ENCODE data around the gene ARID1B.

Gene ARID1B

DNA sequence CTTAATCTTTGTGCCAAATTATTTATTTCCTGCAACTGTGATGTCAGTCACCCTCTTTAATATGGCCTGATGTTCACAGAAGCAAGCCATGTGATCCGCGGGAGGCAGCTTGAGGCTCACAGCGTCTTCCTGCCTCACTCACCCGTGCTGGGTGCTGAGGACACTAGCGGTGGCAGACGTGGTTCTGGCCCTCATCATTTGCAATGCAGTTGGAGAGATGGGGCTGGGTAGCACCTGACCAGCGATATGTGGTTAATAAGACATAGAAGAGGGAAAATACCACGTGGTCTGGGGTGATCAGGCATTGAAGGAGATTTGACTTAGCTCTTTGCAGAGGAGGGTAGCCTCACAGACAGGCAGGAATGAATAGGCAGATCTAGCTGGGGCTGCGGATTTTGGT, 281.4 kb downstream of the ARID1B start:
- no peak for DNase-seq (ENCODE audit: low read depth)

DNA sequence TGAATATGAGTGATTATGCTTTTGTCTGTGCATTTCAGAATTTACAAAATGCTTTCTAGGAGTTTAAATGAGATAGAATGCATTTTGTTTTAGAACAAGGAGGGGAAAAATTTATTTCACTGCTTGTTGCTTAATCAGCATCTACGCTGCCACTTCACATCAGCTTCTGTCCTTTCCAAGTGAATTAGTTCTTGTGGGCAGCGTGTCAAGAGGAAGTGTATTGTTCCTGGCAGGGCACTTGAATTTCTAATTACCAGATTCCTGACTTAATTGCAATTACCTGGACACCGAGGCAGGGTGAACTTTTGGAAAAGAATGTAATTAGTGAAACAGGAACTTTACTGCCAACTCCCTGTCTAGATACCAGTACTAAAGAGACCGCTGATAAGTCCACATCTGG, 282.6 kb downstream of the ARID1B start:
- DNase-seq (ENCODE audit: low read depth): no peak

DNA sequence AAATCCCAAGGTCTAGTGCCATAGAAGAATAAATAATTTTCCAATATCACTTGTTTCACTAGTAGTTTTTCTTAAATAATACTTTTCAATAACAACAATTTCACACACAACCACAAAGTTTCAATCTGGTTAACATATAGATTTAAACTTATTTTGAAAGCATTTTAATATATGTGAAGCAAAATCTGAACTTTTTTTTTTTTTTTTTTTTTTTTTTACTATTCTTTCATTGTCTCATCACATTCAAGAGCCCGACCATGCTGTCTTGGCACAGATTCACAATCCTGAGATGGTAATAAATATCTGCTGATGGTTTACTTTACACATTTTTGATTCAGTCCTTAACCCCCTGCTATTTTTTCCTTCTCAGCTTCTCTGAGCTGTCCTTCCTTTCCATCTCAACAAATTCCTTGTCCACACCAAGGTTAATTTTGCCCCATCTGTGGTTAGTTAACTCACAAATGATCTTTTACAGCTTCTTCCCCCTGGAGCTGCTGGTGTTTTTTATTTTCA, 283.3 kb downstream of the ARID1B start:
- DNase-seq (ENCODE audit: low read depth): no peak

DNA sequence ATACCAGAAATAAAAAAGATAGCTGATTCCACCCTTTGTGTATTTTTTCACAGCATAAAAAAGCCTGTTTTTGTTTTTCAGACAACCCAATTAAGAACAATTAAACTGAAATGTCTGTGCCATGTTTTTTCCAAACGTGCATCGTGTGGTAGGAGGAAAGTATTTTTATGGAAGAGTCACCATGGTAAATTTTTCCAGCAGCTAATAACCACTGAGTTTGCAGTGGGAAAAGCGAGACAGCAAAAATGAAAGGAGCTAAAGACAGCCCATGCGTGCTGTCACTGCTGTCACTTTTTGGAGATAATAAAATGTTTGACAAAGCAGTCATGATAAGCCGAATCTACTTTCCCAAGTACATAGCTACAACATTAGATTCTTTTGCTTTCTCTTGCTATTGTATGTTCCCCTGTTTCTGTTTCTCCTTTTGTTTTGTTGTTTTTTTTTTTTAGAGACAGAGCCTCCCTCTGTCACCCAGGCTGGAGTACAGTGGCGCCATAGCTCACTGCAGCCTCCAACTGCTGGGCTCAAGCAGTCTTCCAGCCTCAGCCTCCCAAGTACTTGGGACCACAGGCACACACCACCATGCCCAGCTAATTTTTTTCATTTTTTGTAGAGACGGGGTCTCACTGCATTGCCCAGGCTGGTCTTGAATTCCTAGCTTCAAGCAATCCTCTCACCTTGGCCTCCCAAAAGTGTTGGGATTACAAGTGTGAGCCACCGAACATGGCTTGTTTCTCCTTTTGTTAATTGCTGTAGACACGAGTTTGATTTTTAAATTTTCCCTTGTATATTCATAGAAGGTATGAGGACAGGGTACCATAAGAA, 284.8 kb downstream of the ARID1B start:
- no peak for DNase-seq (ENCODE audit: low read depth)

DNA sequence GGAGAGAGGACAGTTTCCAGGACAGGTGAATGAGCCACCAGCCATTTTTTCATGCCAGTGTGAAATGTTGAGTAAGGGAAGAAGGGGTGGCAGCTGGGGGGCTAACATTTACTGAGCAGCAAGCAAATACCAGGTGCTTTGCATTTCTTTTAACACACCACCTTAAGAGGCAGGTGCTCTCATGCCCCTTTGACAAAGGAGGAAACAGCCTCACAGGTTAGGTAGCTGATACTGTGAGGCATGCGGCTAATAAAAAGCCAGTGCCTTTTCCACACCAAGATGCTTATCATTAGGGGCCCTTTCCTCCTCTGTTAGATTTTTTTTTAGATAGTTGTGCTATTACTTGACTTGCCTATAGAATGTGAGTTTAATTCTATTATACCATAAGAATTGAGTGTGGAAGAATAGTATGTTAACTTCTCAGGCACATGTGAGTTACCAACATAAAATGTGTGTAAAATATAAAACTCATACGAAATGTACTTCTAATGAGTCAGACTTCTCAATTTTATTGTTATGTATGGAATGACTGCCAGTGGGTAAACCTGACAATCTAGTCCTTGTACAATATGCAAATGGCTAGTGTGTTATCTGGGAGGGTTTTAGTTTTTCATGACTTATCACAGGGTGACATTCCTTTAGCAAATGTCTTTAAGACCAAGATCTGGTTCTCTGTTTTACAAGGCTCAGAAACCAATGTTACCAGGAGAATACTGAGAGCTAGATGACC, 286.2 kb downstream of the ARID1B start:
- no peak for DNase-seq (ENCODE audit: low read depth)

DNA sequence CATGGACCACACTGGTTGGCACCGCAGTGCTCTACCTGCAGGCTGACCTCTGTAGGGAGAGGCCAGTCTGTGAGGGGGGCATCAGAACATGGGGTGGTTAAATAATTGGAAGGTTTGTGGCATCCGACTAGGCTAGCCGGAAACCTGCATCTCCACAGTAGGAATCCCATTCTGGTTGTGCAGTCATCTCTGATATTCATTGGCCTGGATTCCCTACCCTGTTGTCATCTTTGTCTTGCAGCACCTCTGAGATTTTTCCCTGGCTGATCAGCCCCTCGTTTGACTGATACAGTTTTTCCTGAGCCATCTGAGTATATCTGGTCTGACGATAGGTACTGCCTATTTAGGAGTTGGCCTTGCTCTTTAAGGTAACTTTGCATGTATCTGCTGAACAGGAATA, 286.7 kb downstream of the ARID1B start:
- DNase-seq (ENCODE audit: low read depth): no peak

DNA sequence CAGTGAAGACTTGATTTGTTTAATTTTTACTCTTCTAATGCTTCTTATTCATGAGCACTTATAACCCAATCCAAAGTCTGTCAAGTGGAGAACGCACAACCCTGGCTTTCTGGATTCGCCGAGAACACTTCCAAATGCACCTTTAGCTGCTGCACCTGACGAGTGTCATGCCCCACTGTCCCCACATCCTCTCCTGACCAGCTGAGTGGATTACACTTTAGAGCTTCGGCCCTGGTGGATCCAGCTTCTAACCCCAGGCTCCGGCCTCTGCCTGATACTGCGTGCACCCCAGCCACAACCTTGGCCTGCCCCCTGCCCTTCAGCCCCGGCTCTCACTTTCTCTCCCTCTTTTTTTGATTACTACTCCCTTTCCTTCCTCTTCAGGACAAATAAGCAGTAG, 287.3 kb downstream of the ARID1B start:
- DNase-seq (ENCODE audit: low read depth): no peak

DNA sequence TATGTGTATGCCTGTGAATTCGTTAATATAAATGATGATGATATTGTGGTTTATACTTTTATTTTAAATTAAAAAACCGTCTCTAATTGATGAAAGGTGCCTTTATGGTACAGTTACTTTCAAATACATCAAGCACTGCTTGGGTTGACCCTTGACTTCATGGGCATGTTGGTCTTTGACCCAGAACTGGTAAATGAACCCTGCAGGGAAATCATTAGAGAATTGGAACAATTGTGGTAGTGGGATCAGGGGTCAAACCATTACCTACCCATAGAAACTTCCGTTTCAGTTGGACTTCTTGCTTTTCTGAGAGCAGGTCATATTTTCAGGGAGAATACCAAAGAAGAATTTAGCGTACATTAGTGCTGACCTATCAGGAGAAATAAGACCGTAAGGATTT, 288.2 kb downstream of the ARID1B start:
- DNase-seq (ENCODE audit: low read depth): no peak

DNA sequence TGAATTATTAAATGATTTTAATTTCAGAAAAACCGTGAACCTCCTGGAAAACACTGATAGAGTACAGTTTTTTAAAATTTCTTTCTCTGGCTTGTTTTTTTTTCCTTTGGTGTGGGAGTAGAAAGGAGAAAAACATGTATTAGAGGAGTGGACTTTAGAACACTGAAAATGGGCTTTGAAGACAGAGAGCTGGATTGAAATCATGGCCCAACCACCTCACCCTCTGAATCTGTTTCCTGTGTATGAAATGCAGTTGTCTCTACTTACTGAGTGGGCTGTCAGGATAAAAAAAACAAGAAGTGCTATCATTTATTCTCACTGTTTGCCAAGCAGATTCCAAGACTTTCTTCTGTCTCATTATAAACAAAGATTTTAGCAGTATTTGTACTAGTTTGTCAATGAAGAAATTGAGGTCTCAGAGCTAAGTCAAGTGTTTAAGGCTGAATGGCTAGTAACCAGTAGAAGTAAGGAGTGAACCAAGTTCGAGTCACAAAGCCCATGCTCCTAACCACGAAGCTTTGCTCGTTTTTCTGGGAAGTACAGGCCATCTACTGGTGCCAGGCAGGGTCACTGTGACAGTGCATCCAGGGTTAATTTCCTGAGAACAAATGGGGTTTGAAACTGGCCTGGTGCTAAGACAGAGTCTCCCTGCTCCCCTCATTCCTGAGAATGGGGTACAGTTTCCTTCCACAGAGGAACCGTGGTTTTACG, 289.8 kb downstream of the ARID1B start:
- DNase-seq (ENCODE audit: low read depth): no peak

DNA sequence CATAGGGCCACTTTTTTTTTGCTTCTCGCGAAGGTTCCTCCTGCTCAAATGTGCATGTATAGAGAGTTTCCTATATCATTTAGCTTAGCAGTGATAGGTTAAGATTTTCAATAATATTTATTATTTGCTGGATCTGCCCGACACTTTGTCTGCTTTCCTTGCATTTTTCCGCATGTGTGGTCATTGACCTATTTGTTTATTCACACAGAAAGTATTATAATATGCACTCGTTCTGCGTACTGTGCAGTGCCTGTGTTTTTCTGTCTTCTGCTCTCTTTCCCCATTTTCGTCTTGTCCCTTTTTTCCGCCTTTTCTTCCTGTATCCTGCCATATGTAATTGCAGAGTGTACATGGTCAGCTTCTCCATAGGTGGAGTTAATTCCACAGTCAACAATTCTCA, 290.3 kb downstream of the ARID1B start:
- DNase-seq (ENCODE audit: low read depth): no peak

DNA sequence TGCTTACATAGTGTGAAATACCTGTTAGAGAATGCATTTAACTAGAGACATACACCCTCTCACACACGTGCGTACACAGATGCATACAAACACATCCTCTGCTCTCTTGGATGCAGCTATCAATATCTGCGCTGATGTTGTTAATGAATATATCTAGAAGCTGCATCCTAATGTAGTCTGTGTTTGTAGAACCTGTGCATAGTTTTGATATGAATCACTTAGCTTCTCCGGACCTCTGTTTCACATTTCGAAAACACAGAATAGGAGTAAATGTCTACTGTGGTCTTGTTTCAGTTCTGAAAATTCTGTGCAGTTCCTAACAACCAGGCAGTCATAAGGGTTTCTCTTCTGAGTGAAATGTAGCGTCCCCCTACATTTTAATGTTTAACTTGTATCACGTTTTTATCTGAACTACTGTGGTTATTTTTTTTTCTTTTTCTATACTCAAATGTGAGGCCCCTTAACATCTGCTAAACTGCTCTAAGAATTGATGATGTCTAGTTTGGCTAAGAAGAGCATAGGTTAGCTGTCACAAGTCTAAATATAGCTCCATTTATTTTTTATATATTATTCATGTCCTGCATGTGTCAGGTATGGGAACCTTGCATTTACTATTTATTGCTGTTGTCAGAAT, 291.6 kb downstream of the ARID1B start:
- DNase-seq (ENCODE audit: low read depth): no peak

DNA sequence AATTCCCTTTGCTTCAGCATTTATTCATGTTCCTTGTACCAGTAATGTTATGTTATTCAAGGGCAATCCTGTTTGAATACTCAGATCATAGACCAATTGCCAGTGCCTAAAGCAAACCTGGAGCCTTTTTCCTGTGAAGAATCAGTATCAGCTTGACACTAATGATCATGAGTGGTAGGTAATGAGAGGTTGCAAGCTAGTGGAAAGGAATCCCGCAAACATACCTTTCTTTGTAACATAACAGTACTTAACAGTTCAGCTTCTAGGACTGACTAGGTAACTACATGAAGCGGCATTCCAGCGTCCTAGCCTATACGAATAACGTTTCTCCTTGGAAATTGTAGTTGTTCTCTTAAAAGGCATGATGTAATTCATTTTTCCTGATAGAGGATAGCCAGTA, 292.4 kb downstream of the ARID1B start:
- no peak for DNase-seq (ENCODE audit: low read depth)

DNA sequence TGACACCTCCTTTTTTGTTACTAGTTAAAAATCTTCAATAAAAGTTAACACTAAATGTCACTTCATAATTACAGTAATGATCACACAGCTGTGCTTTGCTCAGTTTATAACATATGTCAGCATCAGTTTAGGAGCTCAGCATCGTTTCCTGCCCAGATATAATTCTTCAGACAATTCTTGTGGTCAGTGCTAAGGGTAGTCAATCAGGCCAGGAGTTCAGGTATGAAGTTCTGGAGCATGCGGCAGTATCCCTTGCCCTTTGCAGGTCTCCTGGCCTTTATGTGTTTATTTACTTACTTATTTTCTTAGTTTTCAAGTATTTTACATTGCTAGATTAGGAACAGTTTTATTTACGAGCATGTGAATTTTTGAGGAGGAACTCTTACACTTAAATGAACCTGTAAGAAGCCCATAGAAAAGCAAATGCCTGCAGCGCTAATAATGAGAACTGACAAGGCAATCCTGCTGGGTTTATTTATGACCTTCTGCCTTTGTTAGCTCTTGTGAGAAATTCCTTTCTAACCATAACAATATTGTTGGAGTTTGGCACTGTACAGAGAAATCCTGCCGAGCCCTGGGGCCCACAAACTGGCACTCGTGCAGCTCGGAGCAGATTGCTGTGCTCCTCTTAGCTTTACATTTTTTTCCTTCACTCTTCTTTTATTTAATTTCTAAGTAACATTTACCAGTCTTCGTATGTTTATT, 293.4 kb downstream of the ARID1B start:
- no peak for DNase-seq (ENCODE audit: low read depth)

DNA sequence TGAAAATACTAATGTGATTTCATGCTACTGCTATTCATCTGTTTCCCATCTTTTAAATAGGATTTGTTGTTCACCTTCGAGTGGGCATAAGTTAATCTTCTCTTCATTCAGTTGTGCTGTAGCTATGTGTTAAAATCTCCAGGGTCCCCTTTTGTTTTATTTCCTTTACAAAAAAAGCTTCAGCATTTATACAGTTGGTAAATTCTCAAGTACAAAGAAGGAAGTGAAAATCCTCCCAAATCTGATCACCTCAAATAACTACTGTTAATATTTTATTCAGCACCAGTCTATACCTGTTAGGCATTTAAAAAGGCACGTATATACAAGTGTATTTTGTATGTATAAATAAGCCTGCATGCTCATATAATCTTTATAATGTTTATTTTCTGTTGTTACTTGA, 294.9 kb downstream of the ARID1B start:
- DNase-seq (ENCODE audit: low read depth): no peak

DNA sequence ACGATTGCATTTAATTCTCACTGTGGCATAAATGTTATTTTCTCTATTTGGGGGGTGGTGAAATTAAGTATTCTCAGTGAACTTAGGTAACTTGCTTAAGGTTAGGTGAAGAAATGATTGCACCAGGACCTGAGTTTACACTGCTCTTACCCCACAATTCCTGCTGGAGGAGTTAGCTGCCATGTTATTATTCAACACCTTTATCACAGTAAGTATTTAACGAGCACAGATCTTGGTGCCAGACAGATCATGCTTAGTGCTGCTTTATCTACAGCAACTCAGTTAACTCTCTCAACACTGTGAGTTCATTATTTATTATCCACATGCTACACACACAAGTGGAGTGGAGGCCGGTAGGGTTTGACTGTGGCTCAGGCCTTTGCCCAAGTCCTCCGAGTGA, 296.4 kb downstream of the ARID1B start:
- DNase-seq (ENCODE audit: low read depth): no peak

DNA sequence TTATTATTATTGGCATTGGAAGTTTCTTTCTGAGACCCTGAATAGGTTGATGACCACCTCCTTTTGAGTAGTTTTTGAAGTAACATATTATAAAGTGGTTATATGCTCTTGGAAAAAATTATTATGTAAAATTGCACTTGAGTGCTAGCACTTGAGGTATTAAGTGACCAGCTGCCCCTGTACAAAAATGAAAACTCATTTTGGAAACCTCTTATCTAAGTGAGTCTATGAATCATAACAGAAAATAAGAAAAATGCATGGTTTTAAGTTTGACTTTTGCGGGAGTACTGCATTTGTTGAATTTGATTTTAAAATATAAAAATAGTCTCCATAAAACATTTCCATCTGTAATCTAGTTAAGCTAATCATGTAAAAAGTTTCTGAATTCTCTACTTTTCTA, 297.8 kb downstream of the ARID1B start:
- no peak for DNase-seq (ENCODE audit: low read depth)

DNA sequence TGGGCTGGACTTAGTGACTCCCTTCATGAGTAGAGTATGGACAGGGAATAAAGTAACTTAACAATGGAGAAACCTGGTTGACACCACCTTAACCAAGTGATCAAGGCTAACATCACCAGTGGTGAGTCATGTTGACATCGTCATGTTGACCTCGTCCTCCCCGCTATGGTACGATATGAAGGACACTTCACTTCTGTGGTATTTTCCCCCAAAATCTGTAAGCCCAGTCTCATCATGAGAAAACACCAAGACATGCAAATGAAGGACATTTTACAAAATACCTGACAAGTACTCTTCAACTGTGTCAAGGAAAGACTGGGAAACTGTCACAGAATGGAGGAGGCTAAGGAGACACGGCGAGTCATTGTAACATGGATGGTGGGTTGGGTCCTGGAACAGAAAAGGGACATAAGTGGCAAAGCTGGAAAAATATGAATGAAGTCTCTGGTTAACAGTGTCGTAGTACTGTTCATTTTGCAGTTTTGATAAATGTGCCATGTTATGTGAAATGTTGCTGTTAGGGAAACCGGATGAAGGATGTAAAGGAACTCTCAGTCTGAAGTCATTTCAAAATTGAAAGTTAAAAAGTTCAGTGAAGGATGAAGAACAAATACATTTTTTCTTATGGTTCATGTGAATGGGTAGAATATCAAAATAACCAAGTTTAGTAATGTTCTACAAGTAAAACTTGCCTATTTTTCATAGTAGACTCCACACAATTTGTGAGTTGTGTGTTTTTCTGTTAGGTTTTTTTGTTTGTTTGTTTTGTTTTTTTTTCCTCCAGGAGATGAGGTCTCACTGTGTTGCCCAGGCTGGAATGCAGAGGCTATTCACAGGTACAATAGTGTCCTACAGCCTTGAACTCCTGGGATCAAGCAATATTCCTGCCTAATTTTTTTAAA, 298.6 kb downstream of the ARID1B start:
- no peak for DNase-seq (ENCODE audit: low read depth)

DNA sequence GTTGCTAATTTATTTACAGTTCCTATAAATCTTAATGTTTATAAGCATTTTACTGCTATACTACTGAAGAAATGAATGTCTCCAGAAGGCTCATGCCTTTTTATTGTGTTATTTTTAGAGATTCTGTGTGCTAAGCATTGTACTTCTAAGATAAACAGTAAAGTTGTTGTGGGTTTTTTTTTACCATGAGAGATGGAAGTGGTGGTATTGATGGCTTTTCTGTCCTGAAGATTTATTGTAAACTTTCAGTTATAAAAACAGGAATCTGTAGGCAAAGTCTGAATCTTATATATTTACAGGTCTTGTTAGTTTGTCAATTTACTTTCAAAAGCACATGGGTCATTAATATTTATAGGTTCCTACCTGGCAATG, 299.3 kb downstream of the ARID1B start:
- DNase-seq (ENCODE audit: low read depth): no peak

DNA sequence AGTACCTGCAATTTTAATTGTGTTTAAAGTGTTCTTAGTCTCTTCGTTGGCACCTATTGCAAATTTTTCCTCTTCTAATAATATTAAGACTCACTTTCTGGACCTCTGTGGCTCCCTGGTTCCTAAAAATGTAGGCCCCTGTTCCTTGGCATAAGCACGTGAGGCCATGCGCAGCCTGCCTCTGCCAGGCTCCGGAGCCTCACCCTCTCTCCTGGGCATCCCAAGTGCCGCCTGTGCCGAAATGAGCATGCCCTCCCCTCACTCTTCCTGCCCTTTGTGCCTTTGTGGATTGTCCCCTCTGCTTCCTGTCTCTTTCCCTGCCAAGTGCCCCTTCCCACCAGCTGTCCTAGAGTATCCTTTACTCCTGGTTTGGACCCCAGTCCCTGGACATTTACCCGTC, 300.1 kb downstream of the ARID1B start:
- DNase-seq (ENCODE audit: low read depth): no peak

DNA sequence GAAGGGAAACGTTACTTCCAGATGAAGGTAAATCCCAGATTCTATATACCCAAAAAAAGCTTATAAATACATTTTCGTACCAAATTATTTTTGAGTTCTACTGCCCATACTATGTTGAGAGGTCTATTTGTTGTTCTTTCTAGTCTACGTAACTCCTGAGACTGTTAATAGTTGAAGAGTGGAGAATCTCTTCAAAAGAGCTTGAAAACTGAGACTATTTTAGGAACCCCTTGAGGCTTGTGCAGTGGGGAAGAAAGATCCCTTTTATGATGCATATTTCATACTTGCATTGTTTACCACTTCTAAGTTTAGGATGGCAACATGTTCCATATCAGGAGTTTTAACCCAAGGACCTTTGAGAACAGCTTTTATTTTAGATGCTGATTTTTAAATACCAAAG, 301.1 kb downstream of the ARID1B start:
- no peak for DNase-seq (ENCODE audit: low read depth)

DNA sequence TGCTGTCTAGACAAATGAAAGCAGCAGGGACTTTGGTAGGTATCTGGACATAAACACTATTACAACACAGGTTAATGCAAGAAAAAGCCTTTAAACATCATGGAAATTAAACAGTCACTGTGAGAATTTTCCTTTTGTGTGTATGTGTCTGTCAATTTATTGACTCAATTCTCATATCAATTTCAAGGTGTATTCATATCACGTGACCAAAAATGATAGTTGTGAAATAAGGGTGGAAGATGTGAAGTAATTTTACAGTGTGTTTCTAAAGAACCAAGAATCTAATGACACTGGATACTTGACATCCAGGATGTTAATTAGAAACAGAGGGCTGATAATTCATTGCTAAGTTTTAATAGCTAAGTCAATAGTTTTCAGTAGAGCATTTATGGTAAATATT, 302.1 kb downstream of the ARID1B start:
- no peak for DNase-seq (ENCODE audit: low read depth)
